Epidermal melanocyte (primary cell): ENCODE measurements around the gene CA12.

Experiments
- DNase-seq: peaks from one replicate; pipeline ENCODE4 v3.0.0; 2011; ENCODE audit warnings: low spot score; ENCODE audit not compliant: insufficient read length

Gene CA12

DNA sequence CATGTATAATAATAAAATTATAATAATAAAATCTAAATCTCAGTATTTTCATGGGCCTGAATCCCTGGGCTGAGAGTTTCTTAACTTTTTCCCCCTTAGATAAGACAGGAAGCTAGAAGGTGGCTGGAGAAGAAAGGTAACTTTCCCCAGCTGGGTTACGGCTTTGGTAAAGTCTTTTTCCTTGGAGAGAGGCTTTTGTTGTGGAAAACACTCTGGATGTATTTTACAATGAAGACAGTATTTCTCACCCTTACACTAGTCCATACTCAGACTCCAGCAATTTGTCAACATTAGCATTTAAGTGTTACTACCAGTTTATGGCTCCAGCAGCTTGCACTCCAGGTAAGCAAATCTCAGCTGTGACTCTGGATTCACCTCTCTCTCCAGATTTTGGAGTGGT, 69.4 kb downstream of the CA12 start:
- DNase-seq = no peak

DNA sequence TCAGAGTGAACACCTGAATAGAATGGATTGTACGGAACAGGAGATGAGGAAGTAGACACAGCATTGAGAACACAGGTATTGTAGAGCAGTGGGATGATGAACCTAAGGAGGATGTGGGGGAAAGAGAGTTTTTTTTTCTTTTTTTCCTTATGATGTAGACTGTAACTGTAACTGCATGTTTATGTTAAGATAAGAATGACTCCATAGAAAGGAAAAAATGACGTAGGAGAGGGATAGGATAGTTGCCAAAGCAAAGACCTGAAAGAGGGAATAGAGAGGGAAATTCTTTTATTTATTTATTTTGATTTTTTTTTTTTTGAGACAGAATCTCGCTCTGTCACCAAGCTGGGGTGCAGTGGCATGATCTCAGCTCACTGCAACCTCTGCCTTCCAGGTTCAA, 71.0 kb downstream of the CA12 start:
- DNase-seq = no peak

GRCh38 chr15:63308947-63309346, 72.7 kb downstream of the CA12 start:
- DNase-seq = no peak

DNA sequence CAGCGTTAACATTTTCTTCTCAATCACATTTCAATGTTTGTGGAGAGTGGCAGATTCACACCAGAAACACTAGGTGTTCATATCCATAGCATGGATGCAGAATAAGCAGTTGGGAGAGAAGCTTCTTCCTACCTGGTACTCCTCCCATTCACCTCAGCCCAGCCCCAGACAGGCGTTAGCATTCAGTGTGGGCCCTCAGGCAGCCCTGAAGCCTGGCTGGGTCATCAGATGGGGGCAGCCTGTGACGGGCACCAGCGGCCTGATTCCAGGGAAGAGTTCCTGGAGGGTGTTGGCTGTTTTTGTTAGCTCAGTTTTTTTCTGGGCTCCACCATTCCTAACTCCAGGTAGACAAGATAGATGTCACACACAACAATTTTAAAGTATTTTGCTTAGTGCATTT, 73.2 kb downstream of the CA12 start:
- no peak for DNase-seq

DNA sequence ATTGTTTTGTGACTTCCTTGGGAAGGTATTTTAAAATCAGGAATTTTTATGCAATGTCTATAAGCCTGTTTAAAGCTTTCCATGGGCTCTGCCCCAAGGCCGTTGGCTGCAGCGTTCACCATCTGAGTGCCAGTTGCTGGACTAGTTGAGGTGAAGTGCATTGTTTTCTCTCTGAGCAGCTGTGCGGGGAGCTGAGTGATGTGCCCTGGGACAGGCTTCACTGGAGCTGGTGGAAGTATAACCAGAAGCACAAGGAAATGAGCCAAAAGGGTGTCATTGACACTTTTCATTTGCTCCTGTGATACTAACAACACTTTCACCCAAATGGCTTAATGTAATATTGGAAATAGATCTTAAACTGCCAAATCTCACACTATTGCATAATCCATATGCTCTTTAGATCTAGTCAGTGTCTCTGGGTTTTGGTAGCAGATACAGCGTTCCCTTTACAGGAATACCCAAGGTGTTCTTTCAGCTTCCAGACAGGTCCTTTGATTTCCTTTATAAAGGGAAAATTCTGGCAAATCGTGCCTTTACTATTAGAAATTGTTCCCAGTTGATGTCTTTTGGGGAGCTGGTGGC, 75.1 kb downstream of the CA12 start:
- no peak for DNase-seq

DNA sequence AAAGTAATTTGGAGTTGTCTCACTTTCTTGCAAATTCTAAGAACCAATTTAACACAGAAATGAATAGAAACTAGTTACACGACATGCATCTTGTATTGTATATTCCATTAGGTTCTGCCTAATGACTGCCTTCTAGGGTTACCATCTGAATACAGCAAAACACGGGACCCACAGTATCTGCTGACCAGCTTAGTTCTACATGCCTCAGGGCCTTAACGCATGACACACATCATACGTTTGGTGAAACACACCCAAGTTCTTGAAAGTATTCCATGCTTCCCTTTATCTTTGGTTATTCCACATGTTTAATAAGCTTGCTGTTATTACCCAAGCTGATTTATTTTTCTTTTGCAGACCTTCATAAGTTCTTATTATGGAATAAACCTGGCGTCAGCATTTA, 76.4 kb downstream of the CA12 start:
- DNase-seq = no peak

- no peak for DNase-seq
These were observed 80.6 kb downstream of the CA12 start for GRCh38 chr15:63301088-63301487.

DNA sequence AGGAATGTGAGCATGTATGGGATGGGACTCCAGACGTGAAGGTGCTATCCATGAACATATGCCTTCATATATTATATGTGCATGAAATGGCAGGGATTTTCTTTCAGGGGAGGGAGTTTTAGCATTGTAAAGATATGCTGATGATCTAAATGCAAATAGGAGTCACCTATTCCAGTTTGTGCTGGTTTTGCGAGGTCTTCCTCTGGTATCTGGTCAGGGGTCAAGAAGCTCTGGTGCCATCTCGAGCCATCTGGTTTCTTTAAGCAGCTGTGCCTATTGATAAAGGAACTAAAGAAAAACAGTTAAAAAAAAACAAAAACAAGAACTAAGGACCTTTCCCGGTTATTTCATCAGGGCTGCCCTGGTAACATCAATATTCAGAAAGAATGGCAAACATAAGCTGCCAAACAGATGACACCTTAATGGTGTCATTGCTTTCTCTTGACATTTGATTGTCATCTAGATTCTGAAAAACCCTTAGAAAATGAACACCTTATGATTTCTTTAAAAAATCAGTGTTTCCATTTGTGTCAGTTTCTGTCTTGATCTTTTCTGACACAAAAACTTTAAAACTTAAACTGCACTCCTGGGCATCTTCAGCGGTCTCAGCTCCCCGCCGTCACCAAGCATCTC, 81.6 kb downstream of the CA12 start:
- no peak for DNase-seq

DNA sequence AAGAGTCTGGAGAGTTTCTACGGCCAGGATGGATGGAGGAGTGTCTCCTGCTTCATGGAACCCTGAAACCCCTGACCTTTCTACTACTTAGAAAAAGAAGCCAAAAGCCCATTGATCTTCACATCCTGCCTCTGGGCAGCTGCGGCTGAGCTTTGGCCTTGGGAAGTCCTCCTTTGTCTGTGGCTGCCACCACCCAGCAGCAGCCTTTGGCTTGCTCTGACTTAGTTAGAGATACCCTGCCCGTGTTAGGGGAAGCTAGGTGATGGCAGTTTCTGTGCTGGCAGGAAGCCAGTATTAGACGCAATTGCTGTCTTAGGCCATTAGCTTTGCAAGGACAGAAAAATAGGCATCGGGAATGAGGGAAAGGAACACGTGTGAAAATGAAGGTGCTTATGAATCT, 85.5 kb downstream of the CA12 start:
- no peak for DNase-seq

DNA sequence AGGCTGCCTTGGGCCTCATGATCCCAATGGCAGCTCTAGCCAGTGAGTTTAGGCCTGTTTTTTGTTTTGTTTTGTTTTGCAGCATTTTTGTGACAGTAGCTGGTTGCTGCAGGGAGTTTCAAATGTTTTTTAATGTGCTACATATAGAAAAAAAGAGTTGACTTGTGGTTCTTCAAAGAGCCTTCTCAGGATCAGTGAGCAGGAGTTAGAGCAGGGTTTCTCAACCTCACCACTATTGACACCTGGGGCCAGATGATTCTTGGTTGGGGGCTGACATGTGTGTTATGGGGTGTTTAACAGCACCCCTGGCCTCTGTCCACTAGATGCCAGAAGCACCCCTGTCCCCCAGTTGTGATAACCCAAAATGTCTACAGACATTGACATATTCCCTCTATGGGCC, 86.3 kb downstream of the CA12 start:
- DNase-seq = no peak

DNA sequence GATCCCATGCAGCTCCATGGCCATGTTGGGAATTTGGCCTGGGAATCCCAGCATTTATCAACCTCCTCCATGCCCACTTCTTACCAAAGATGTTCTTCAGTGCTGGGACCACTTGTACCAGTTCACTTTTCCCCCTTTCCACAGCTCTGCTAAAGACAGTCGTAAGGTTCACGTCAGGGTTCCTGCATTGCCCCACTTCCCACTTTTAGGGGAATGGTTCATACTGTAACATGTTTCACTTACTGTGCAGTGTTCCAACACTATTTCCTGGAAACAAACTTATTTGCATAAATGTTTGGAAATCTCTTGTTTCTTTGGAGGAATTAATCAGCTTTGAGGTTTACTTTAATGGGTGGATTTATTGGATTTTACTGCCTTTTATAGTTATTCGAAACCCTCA, 87.3 kb downstream of the CA12 start:
- DNase-seq = no peak

DNA sequence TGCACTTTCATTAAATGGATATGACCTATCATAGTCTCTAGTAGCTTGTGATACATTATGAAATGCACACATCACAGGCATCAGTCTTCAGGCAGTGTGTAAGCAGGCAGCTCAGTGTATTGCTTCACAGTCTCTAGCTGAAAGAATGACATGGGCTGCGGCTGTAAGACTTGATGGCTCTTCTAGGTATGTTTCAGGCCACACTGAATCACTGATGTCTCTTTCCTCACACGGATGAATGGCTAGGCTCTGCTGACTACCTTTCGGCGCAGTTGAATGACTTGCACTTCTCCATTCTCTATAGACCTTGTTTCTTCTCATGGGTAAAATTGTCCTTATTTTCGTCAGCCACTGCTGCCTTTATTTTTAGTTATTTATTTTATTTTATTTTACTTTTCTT, 88.9 kb downstream of the CA12 start:
- DNase-seq = no peak

DNA sequence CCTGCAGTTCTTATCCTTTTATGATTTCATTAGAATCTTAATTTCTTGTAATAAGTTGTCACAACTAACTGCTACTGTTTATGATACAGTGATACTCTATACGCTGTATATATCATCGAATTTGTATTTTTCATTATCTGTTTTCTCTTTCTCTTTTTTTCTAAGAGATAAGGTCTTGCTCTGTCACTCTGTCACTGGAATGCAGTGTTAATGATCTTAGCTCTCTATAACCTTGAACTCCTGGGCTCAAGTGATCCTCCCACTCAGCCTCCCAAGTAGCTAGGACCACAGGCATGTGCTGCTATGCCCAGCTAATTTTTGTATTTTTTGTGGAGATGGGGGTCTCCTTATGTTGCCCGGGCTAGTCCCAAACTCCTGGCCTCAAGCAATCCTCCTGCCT, 89.4 kb downstream of the CA12 start:
- no peak for DNase-seq

- DNase-seq = peak; percentile 28
These were observed 90.1 kb downstream of the CA12 start for GRCh38 chr15:63291507-63291906.

DNA sequence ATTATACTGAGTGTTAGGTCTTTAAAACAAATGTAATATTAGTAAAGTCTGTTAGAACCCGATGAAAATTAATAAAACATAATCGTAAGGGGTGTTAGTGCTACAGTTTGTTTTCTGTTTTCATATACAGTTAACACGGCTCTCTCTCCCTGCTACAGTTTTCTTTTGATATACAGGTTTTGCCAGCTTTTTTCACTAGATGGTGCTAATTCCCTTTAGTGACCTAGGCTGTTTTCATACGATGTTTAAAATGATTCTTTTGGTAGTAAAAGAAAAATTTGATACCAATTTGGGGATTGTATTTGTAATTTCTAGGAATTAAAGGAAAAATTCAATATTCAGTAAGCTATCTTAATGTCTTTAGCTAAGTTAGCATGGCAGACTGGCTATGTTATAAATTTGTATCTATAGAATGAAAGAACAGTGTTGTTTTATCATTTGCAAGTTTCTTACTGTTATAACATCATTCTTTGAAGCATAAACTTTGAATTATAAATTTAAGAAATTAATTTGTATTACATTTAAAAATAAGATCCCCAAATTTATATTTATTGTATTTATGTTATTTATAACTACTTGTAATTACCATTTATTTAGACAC, 92.8 kb downstream of the CA12 start:
- peak; percentile 46 for DNase-seq

GRCh38 chr15:63288342-63288741, 93.3 kb downstream of the CA12 start:
- no peak for DNase-seq

DNA sequence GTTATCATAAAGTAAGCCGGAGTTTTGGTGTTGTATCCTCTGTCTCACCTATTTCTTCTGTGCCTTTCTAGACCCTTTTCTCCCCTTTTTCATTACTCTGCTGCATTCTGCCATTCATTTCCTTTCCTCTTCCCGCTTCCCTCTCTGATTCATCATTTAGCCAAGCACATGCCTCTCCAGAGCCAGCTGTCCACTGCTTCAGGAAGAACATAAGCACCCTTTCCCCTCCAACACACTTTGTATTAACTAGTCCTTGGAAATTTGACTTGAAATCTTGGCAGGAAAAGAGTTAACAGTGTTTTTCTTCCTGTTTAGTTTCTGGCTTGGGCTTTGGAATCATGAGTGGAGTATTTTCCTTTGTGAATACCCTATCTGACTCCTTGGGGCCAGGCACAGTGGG, 94.5 kb downstream of the CA12 start:
- no peak for DNase-seq

GRCh38 chr15:63284335-63284734, 97.3 kb downstream of the CA12 start:
- DNase-seq = no peak

GRCh38 chr15:63283126-63283525, 98.5 kb downstream of the CA12 start:
- DNase-seq = no peak

GRCh38 chr15:63277893-63278456, 103.7 kb downstream of the CA12 start:
- no peak for DNase-seq

DNA sequence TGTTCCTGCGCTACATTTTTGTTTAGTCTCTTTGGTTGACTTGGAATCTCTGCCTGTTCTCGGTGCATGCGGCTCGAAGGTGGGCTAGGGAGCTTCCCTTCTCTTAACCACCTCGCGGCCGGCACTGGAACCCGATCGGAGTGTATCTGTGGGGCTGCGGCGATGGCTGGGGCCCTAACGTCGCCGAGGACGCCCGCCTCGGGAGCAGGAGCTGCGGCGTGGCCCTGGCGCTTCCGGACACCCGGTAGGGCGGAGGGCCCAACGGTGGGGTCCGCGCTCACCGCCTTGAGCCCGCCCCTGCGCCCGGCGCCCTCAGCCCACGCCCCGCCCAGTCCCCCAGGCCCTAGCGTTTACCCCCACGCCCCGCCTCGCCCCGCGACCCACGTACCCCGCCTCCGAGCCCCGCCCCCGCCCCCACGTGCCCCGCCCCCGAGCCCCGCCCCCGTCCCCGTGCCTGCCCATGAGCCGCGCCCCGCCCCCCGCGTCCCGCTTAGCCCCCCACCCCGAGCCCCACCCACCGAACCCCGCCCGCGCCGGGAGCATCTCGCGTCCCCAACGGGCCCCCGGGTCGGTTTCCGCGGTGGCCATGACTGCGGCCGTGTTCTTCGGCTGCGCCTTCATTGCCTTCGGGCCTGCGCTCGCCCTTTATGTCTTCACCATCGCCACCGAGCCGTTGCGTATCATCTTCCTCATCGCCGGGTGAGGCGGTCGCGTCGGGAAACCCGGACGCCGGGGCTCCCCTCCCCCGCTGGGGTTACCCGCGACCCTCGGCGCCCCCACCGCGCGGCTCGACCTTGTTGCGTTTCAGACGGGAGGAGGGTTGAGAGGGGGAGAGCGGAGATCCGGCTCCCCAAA, 104.4 kb downstream of the CA12 start, which contains the start of gene APH1B:
APH1B (plus strand) TSS at position 568 of the 855 bp plus-strand sequence; CDS start at position 587, 19 bp downstream.
- peak; percentile 53 for DNase-seq
